Calu3 (cell line): ENCODE results near the gene SLC39A5. TPM values are rescaled to one million over a fixed set of nuclear protein-coding genes. Genes with fewer than 3 reads are reported as not detected.

Source experiments
- BruUV-seq: library from RNA; stranded (reverse); fragments of 400-500 nt; replicated peaks from 2 replicates; lab custom pipeline; 2021; lab: Mats Ljungman, UMichigan
- CTCF ChIA-PET: fragments of 300-600 bp; sonication (Branson Sonifier 250); formaldehyde crosslinking; loops from one replicate; lab custom pipeline; 2022; ENCODE audit warnings: antibody characterized with exemption; lab: Charles Lee
- DNase-seq: peaks from one replicate; pipeline ENCODE4 v3.0.0; 2022
- H3K27ac Mint-ChIP-seq: one replicate; pipeline ENCODE4 v1.8.0; 2022; ENCODE audit warnings: mixed read lengths; ENCODE audit not compliant: unreplicated experiment
- H3K27me3 Mint-ChIP-seq: one replicate; pipeline ENCODE4 v1.8.0; 2022; ENCODE audit warnings: mixed read lengths; ENCODE audit not compliant: unreplicated experiment
- H3K36me3 Mint-ChIP-seq: one replicate; pipeline ENCODE4 v1.8.0; 2022; ENCODE audit warnings: mild to moderate bottlenecking, moderate library complexity, mixed read lengths; ENCODE audit not compliant: insufficient read depth, unreplicated experiment
- H3K4me1 Mint-ChIP-seq: one replicate; pipeline ENCODE4 v1.8.0; 2022; ENCODE audit warnings: mild to moderate bottlenecking, low read depth, mixed read lengths; ENCODE audit not compliant: unreplicated experiment
- H3K4me3 Mint-ChIP-seq: one replicate; pipeline ENCODE4 v1.8.0; 2022; ENCODE audit warnings: mild to moderate bottlenecking, low read depth, moderate library complexity, mixed read lengths; ENCODE audit not compliant: unreplicated experiment
- H3K9me3 Mint-ChIP-seq: one replicate; pipeline ENCODE4 v1.8.0; 2022; ENCODE audit warnings: low read depth, mixed read lengths; ENCODE audit not compliant: unreplicated experiment
- intact Hi-C: fragments of 100-400 bp; cut with micrococcal nuclease; formaldehyde crosslinking; loops from one replicate; pipeline ENCODE4 v1.10.0; 2022; ENCODE audit not compliant: unreplicated experiment
- total RNA-seq: library from RNA; stranded (reverse); gene quantifications from 2 replicates; pipeline ENCODE4 v1.2.3, GENCODE V29; 2022
- TF ChIP-seq, protein P1 (sequence below): fragments of 200-600 bp; IDR thresholded peaks from one replicate; pipeline ENCODE4 v1.8.0; 2022; ENCODE audit warnings: antibody characterized with exemption; ENCODE audit not compliant: unreplicated experiment

The SLC39A5 gene
- total RNA-seq, 1 experiment from 2014 or later, result not detected

DNA sequence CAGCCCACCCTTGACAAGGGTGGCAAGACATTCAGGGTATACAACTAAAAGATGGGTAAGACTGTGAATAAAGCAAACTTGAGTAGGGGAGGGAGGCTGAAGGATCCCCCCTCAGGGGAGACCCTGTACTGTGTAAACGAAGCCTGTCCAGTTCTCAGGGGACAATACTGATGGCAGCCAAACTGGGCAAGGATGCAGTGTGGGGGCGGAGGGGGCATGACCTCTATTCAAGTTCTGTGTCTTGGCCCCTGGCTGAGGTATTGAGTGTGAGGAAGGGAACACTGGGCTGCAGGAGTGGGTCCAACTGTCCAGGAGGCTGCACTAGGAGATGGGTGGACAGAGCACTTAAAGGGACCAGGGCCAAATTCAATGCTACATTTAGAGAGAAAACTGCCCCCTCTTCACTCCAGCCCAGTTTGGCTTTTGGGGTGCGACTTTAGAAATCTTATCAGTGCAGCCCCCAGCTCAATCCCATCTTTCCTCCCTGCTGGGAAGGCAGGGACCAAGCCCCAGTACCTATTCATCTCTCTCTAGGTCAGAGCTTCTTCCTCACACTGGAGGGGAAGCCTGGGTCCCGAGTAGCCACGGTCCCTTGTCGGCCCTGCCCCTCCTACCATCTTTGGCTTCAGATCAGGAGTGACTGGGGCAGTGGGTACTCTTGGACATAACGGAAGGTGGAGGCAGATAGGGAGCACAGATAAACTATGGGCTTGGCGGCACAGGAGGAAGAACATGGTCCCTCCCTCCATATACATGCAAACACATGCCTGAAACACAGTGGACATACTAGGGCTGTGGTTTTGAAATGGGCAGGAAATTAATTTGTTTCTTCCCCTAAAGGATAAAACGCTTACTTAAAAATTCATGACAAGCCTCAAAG, 11.8 kb downstream of the SLC39A5 start:
- BruUV-seq, result TSS peak; percentile 12
- H3K9me3 Mint-ChIP-seq, result no peaks in the 10 kb centered on the region
- peaks cover 26% of the 10 kb centered on the region for H3K36me3 Mint-ChIP-seq
- no peaks in the 10 kb centered on the region for H3K4me1 Mint-ChIP-seq
- no peak overlapping the region for H3K4me3 Mint-ChIP-seq
- intact Hi-C loops, result no loop called here
- H3K27me3 Mint-ChIP-seq, result no peaks in the 10 kb centered on the region
- H3K27ac Mint-ChIP-seq, result no peak overlapping the region
- DNase-seq, result no peak
- TF ChIP-seq, protein P1, sequence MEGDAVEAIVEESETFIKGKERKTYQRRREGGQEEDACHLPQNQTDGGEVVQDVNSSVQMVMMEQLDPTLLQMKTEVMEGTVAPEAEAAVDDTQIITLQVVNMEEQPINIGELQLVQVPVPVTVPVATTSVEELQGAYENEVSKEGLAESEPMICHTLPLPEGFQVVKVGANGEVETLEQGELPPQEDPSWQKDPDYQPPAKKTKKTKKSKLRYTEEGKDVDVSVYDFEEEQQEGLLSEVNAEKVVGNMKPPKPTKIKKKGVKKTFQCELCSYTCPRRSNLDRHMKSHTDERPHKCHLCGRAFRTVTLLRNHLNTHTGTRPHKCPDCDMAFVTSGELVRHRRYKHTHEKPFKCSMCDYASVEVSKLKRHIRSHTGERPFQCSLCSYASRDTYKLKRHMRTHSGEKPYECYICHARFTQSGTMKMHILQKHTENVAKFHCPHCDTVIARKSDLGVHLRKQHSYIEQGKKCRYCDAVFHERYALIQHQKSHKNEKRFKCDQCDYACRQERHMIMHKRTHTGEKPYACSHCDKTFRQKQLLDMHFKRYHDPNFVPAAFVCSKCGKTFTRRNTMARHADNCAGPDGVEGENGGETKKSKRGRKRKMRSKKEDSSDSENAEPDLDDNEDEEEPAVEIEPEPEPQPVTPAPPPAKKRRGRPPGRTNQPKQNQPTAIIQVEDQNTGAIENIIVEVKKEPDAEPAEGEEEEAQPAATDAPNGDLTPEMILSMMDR, result no peak
- CTCF ChIA-PET, result no interaction called here

DNA sequence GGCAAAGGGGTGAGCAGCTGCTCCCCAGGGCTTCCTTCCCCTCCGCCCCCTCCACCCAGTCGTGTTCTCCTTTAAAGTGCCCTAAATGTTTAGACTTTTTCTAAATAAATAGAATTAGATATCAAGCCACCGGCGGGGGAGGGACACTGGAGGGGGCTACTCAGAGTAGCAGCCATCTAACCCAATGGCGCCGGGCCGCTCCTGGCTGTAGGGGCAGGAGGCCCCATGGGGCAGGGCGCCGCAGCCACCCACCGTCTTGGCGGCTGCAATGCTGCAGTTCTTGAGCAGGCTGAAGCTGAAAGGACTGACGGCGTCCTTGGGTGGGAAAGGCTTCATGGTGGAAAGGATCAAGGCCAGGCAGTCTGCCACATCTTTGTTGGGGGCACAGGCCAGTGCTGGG, 13.1 kb downstream of the SLC39A5 start:
- H3K9me3 Mint-ChIP-seq, result no peaks in the 10 kb centered on the region
- H3K36me3 Mint-ChIP-seq, result peaks cover 31% of the 10 kb centered on the region
- no peaks in the 10 kb centered on the region for H3K4me1 Mint-ChIP-seq
- H3K27ac Mint-ChIP-seq, result no peak overlapping the region
- no peak for DNase-seq
- H3K4me3 Mint-ChIP-seq, result no peak overlapping the region
- BruUV-seq, result no TSS peak
- CTCF ChIA-PET, result interaction anchor here (0.6 kb wide), 1 partner anchor 110 kb away, joined by 3 read pairs; no protein-coding TSS in a partner anchor
- intact Hi-C loops, result no loop called here
- H3K27me3 Mint-ChIP-seq, result no peaks in the 10 kb centered on the region
- TF ChIP-seq, protein P1, result no peak

DNA sequence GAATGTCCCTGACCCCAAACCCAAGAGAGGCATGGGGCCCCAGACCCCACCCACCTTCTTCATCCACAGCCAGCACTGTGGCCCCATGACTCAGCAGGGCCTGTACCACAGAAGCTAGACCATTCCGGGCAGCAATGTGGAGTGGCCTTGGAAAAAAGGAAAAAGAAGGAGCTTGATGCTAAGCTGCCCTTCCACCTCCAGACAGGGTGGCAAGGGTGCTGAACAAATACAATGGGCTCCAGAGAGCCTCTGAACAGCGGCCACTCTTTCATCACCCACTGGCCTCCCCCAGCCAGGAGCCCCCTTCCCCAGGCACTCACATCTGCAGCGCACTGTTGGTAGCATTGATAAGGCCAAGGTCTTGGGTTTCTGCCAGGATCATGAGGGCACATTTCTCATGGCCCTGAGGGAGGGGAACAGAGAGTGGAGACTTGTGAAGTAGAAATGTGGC, 13.9 kb downstream of the SLC39A5 start:
- H3K4me1 Mint-ChIP-seq, result no peaks in the 10 kb centered on the region
- H3K36me3 Mint-ChIP-seq, result peaks cover 31% of the 10 kb centered on the region
- no peak overlapping the region for H3K27ac Mint-ChIP-seq
- TF ChIP-seq, protein P1, result no peak
- H3K27me3 Mint-ChIP-seq, result no peaks in the 10 kb centered on the region
- H3K9me3 Mint-ChIP-seq, result no peaks in the 10 kb centered on the region
- CTCF ChIA-PET, result interaction anchor here (0.6 kb wide), 2 partner anchors 36 to 99 kb away, joined by 3 to 5 read pairs; no protein-coding TSS in a partner anchor
- no peak for DNase-seq
- BruUV-seq, result no TSS peak
- no peak overlapping the region for H3K4me3 Mint-ChIP-seq
- intact Hi-C loops, result no loop called here

DNA sequence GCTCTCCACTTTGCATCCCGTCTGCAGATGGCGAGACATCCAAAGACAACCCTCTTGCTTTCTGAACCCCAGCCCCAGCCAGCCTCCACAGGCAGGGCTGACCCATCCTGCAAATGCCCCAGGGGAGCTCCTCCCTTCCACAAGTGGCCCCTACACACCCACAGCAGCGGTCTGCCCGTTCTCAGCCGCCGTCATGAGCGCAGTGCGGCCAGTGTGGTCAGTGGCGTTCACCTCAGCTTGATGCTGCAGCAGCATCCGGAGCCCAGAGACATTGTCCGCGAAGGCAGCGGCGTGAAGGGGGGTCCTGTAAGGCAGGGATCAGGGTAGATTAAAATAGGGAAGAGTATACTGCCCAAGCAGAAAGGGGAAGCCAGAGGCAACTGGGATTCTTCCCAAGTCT, 14.6 kb downstream of the SLC39A5 start:
- no peaks in the 10 kb centered on the region for H3K9me3 Mint-ChIP-seq
- TF ChIP-seq, protein P1, result no peak
- DNase-seq, result no peak
- no peaks in the 10 kb centered on the region for H3K27me3 Mint-ChIP-seq
- no TSS peak for BruUV-seq
- CTCF ChIA-PET, result no interaction called here
- H3K36me3 Mint-ChIP-seq, result peaks cover 38% of the 10 kb centered on the region
- no peaks in the 10 kb centered on the region for H3K4me1 Mint-ChIP-seq
- H3K4me3 Mint-ChIP-seq, result no peak overlapping the region
- intact Hi-C loops, result no loop called here
- no peak overlapping the region for H3K27ac Mint-ChIP-seq
